Natural killer cell (primary cell): ENCODE measurements around the gene LSM6. TPM values are rescaled to one million over a fixed set of nuclear protein-coding genes. Genes with fewer than 3 reads are reported as not detected.

Experiments
- ATAC-seq, 3 donors: fragments of 150-1000 bp in 2 of 3; fragments of 200-7000 bp in 1 of 3; cut with Tn5 transposase; 1 replicate in 1 of 3; 2 replicates in 2 of 3; pipeline ENCODE4 v1.10.0; 2021; ENCODE audit warnings: mild to moderate bottlenecking in 2 of 3, moderate library complexity in 2 of 3
- DNase-seq, 2 donors: peaks; one replicate each; pipeline versions ENCODE4 v3.0.0 to v3.0.0-alpha.2; 2013 to 2021; ENCODE audit warnings: mixed read lengths in 1 of 2
- H3K27ac ChIP-seq: one replicate; pipeline ENCODE4 v1.5.1; 2013; ENCODE audit warnings: mild to moderate bottlenecking, low read length
- H3K27me3 ChIP-seq: one replicate; pipeline ENCODE4 v1.6.1; 2013; ENCODE audit warnings: low read length; ENCODE audit not compliant: control insufficient read depth, insufficient read depth
- H3K36me3 ChIP-seq: one replicate; pipeline ENCODE4 v1.6.1; 2013; ENCODE audit warnings: low read length; ENCODE audit not compliant: control insufficient read depth, insufficient read depth
- H3K4me1 ChIP-seq: one replicate; pipeline ENCODE4 v1.6.1; 2013; ENCODE audit warnings: low read length; ENCODE audit not compliant: control insufficient read depth, insufficient read depth
- H3K4me3 ChIP-seq: one replicate; pipeline ENCODE4 v1.5.1; 2013; ENCODE audit warnings: low read length
- H3K9me3 ChIP-seq: one replicate; pipeline ENCODE4 v1.6.1; 2013; ENCODE audit warnings: low read length; ENCODE audit not compliant: control insufficient read depth, insufficient read depth
- H3K27ac Mint-ChIP-seq, 2 donors: one replicate each; pipeline ENCODE4 v1.8.0; 2022; ENCODE audit warnings: mild to moderate bottlenecking in 2 of 2, mixed read lengths in 2 of 2, moderate library complexity in 1 of 2
- H3K27me3 Mint-ChIP-seq, 2 donors: one replicate each; pipeline ENCODE4 v1.8.0; 2022; ENCODE audit warnings: low read depth in 2 of 2, mixed read lengths in 2 of 2
- H3K36me3 Mint-ChIP-seq: one replicate; pipeline ENCODE4 v1.8.0; 2022; ENCODE audit warnings: mixed read lengths
- H3K4me1 Mint-ChIP-seq, 2 donors: one replicate each; pipeline ENCODE4 v1.8.0; 2022; ENCODE audit warnings: mixed read lengths in 2 of 2
- H3K4me3 Mint-ChIP-seq: one replicate; pipeline ENCODE4 v1.8.0; 2022; ENCODE audit warnings: mild to moderate bottlenecking, moderate library complexity, mixed read lengths
- H3K9me3 Mint-ChIP-seq, 2 donors: one replicate each; pipeline ENCODE4 v1.8.0; 2022; ENCODE audit warnings: mixed read lengths in 2 of 2
- CTCF ChIP-seq: fragments of 200-600 bp; IDR thresholded peaks from one replicate; pipeline ENCODE4 v1.8.0; 2022; ENCODE audit warnings: antibody characterized with exemption
- WGBS: methylation state at CpG from one replicate; pipeline ENCODE4 v1.1.7; 2013; ENCODE audit warnings: missing lambda C conversion rate; ENCODE audit not compliant: insufficient coverage; 5-methylcytosine and 5-hydroxymethylcytosine counted together
- intact Hi-C: fragments of 100-400 bp; cut with micrococcal nuclease; formaldehyde crosslinking; loops from one replicate; pipeline ENCODE4 v1.14.2; 2022
- total RNA-seq, 4 donors: library from RNA; stranded (reverse); fragments of 120-200 nt in 1 of 4; gene quantifications; one replicate each; pipeline versions ENCODE4 v1.2.3 to v1.2.4, GENCODE V29; 2013 to 2022

LSM6 gene
- total RNA-seq, 3 donors from 2014 or later (not counting 1 experiment from before 2014, with no cell fraction given): 23.8 to 27.5 (median 23.8) TPM

GRCh38 chr4:146158036-146158745, 17.3 kb upstream of the LSM6 start:
- H3K27me3 Mint-ChIP-seq: peaks cover 31 to 38% of the 10 kb centered on the region in 2 donors
- no peaks in the 10 kb centered on the region for H3K4me1 Mint-ChIP-seq
- Histone ChIP-seq H3K27ac (no peak overlapping the region), H3K9me3 (peaks cover 4% of the 10 kb centered on the region), H3K4me3 (no peak overlapping the region), H3K36me3 (no peaks in the 10 kb centered on the region), H3K4me1 (no peaks in the 10 kb centered on the region), H3K27me3 (peaks cover 8% of the 10 kb centered on the region)
- intact Hi-C loops: no loop called here
- peaks cover 3 to 7% of the 10 kb centered on the region in 2 donors for H3K9me3 Mint-ChIP-seq
- no peaks in the 10 kb centered on the region for H3K36me3 Mint-ChIP-seq
- WGBS: 92% methylated on average over 4 of the region's 5 CpGs
- DNase-seq: no peak
- no peak overlapping the region for H3K4me3 Mint-ChIP-seq
- ATAC-seq: no peak
- H3K27ac Mint-ChIP-seq: no peak overlapping the region
- TF ChIP-seq CTCF: no peak

- DNase-seq (no peak), ATAC-seq (no peak)
- Mint-ChIP-seq H3K27ac (no peak overlapping the region), H3K9me3 (peaks cover 3 to 7% of the 10 kb centered on the region in 2 donors), H3K4me3 (no peak overlapping the region), H3K36me3 (no peaks in the 10 kb centered on the region), H3K4me1 (no peaks in the 10 kb centered on the region), H3K27me3 (peaks cover 33 to 46% of the 10 kb centered on the region in 2 donors)
- Histone ChIP-seq H3K9me3 (peaks cover 4% of the 10 kb centered on the region), H3K27me3 (peaks cover 8% of the 10 kb centered on the region), H3K27ac (no peak overlapping the region), H3K4me1 (no peaks in the 10 kb centered on the region), H3K4me3 (no peak overlapping the region), H3K36me3 (no peaks in the 10 kb centered on the region)
- TF ChIP-seq CTCF: no peak
- 69% methylated on average over 4 of the region's 4 CpGs for WGBS
- intact Hi-C loops: no loop called here
These were observed 16.0 kb upstream of the LSM6 start for GRCh38 chr4:146159384-146160058.

GRCh38 chr4:146161243-146161642, 14.3 kb upstream of the LSM6 start:
- Mint-ChIP-seq H3K27ac (no peak overlapping the region), H3K9me3 (peaks cover 3 to 7% of the 10 kb centered on the region in 2 donors), H3K4me3 (no peak overlapping the region), H3K36me3 (no peaks in the 10 kb centered on the region), H3K4me1 (no peaks in the 10 kb centered on the region), H3K27me3 (peaks cover 32 to 39% of the 10 kb centered on the region in 2 donors)
- DNase-seq (no peak), ATAC-seq (no peak)
- H3K9me3 ChIP-seq: peaks cover 4% of the 10 kb centered on the region
- no peak for TF ChIP-seq CTCF
- H3K4me3 ChIP-seq: no peak overlapping the region
- intact Hi-C loops: no loop called here
- H3K4me1 ChIP-seq: no peaks in the 10 kb centered on the region
- H3K27ac ChIP-seq: no peak overlapping the region
- no peaks in the 10 kb centered on the region for H3K36me3 ChIP-seq
- H3K27me3 ChIP-seq: peaks cover 4% of the 10 kb centered on the region
